K562 (cell line): ENCODE results near the gene DNAJC11. TPM values are rescaled to one million over a fixed set of nuclear protein-coding genes. Genes with fewer than 3 reads are reported as not detected.

ENCODE experiments used
- CBFB ChIP-seq: sonication (generic); formaldehyde crosslinking; IDR thresholded peaks from 2 replicates; pipeline ENCODE4 v1.4.0; 2020; ENCODE audit warnings: mild to moderate bottlenecking, missing genetic modification reagents
- E2F3 ChIP-seq: fragments of 250-450 bp; sonication (Bioruptor Pico); IDR thresholded peaks from 2 replicates; pipeline ENCODE4 v1.4.0; 2020; ENCODE audit warnings: mild to moderate bottlenecking
- HDAC1 ChIP-seq, 2 experiments: fragments of 450-650 bp; IDR thresholded peaks; 2 replicates each; pipeline ENCODE4 v1.6.1; 2016 to 2017; ENCODE audit warnings: inconsistent platforms in 1 of 2, mild to moderate bottlenecking in 1 of 2, moderate library complexity in 1 of 2
- MCM7 ChIP-seq, 2 experiments: fragments of 450-650 bp; IDR thresholded peaks; 2 replicates each; pipeline ENCODE4 v1.6.1; 2016 to 2018
- PPARD ChIP-seq: fragments of 250-450 bp; sonication (Bioruptor Pico); IDR thresholded peaks from 2 replicates; pipeline ENCODE4 v1.8.0; 2022; ENCODE audit warnings: inconsistent platforms, mild to moderate bottlenecking, moderate library complexity
- PYGO2 ChIP-seq: fragments of 450-650 bp; IDR thresholded peaks from 2 replicates; pipeline ENCODE4 v1.6.1; 2016; ENCODE audit warnings: mild to moderate bottlenecking, missing genetic modification characterization, moderate library complexity, missing compliant biosample characterization
- RBM15 ChIP-seq: fragments of 200-400 bp; formaldehyde crosslinking; IDR thresholded peaks from 2 replicates; pipeline ENCODE4 v1.6.1; 2018; ENCODE audit warnings: mild to moderate bottlenecking, low read length, moderate library complexity; ENCODE audit not compliant: insufficient read depth
- RERE ChIP-seq: sonication (generic); formaldehyde crosslinking; IDR thresholded peaks from 2 replicates; pipeline ENCODE4 v1.8.0; 2023; ENCODE audit warnings: missing genetic modification reagents, mild to moderate bottlenecking, borderline replicate concordance
- SLC30A9 ChIP-seq: fragments of 250-450 bp; sonication (Bioruptor Pico); IDR thresholded peaks from 2 replicates; pipeline ENCODE4 v1.8.0; 2022; ENCODE audit warnings: mild to moderate bottlenecking, moderate library complexity
- SPI1 ChIP-seq: IDR thresholded peaks from 2 replicates; pipeline ENCODE4 v1.6.1; 2011; ENCODE audit warnings: low read depth, low read length, control low read depth, borderline replicate concordance
- SREBF1 ChIP-seq: fragments of 150-350 bp; IDR thresholded peaks from 2 replicates; pipeline ENCODE4 v1.6.1; 2014; ENCODE audit warnings: antibody characterized with exemption, low read depth, low read length, borderline replicate concordance
- SRSF7 ChIP-seq: fragments of 200-400 bp; formaldehyde crosslinking; optimal IDR thresholded peaks from 2 replicates; pipeline ENCODE3; 2017; ENCODE audit warnings: mild to moderate bottlenecking, low read depth, low read length
- SUPT5H ChIP-seq: fragments of 450-650 bp; IDR thresholded peaks from 2 replicates; pipeline ENCODE4 v1.6.1; 2016
- TRIM28 ChIP-seq: fragments of 450-650 bp; IDR thresholded peaks from 2 replicates; pipeline ENCODE4 v1.6.1; 2017
- USF1 ChIP-seq: sonication (generic); formaldehyde crosslinking; IDR thresholded peaks from 2 replicates; pipeline ENCODE4 v1.9.0; 2022; ENCODE audit warnings: mild to moderate bottlenecking, missing genetic modification reagents
- XRCC3 ChIP-seq: fragments of 450-650 bp; IDR thresholded peaks from 2 replicates; pipeline ENCODE4 v1.6.1; 2017; ENCODE audit warnings: mild to moderate bottlenecking, moderate library complexity
- ZNF3 ChIP-seq: fragments of 250-450 bp; sonication (Bioruptor Pico); IDR thresholded peaks from 2 replicates; pipeline ENCODE4 v1.5.0; 2021; ENCODE audit warnings: mild to moderate bottlenecking, moderate library complexity
- ZNF57 ChIP-seq: fragments of 450-650 bp; formaldehyde crosslinking; IDR thresholded peaks from 2 replicates; pipeline ENCODE4 v1.4.0; 2020; ENCODE audit warnings: mild to moderate bottlenecking, moderate library complexity
- ZNF644 ChIP-seq: fragments of 200-800 bp; sonication (Bioruptor generic); IDR thresholded peaks from 2 replicates; pipeline ENCODE4 v1.6.1; 2016; ENCODE audit warnings: low read depth, missing genetic modification characterization, missing compliant biosample characterization
- polyA plus RNA-seq, 8 experiments: library from polyadenylated mRNA; depleted of rRNA in 4 of 8; stranded (reverse) in 5 of 8; unstranded in 3 of 8; fragments of >200 nt; fragmentation: Nextera tagmentation in 2 of 8; fragmentation: Illumina TruSeq in 1 of 8; extraction: Ambion mirVana in 2 of 8; extraction: Trizol in 1 of 8; gene quantifications; 2 replicates each; pipeline versions ENCODE4 v1.2.1 to v1.2.3, GENCODE V29; 2011 to 2014; ENCODE audit warnings: inconsistent platforms in 1 of 8, missing spikeins in 1 of 8
- total RNA-seq, 7 experiments: library from RNA; depleted of rRNA in 6 of 7; stranded (reverse); fragments of >200 nt in 6 of 7; fragmentation: Illumina TruSeq in 2 of 7; extraction: Trizol in 2 of 7; gene quantifications; 2 replicates each; pipeline versions ENCODE4 v1.2.1 to v1.2.3, GENCODE V29; 2011 to 2021; ENCODE audit warnings: low replicate concordance in 1 of 7
- TF ChIP-seq, protein P1 (sequence below): fragments of 450-650 bp; formaldehyde crosslinking; IDR thresholded peaks from 2 replicates; pipeline ENCODE4 v1.4.0; 2020; ENCODE audit warnings: mild to moderate bottlenecking
- TF ChIP-seq, protein P2 (sequence below): fragments of 250-450 bp; sonication (Bioruptor Pico); IDR thresholded peaks from 2 replicates; pipeline ENCODE4 v1.5.0; 2021
- TF ChIP-seq, protein P3 (sequence below): sonication (generic); formaldehyde crosslinking; IDR thresholded peaks from 2 replicates; pipeline ENCODE4 v1.9.0; 2022; ENCODE audit warnings: mild to moderate bottlenecking, missing genetic modification reagents

Gene DNAJC11
- total and polyA plus RNA-seq, 9 of the 15 experiments (the other 6 are each of a cell fraction or from before 2014, with no cell fraction given): 14.1 to 123 (median 76.6) TPM

- TF ChIP-seq SLC30A9 (CRISPR knock-in tag): no peak
- TF ChIP-seq PYGO2: no peak
- TF ChIP-seq SPI1: no peak
- TF ChIP-seq XRCC3: no peak
- no peak for TF ChIP-seq TRIM28
- TF ChIP-seq, protein P1, sequence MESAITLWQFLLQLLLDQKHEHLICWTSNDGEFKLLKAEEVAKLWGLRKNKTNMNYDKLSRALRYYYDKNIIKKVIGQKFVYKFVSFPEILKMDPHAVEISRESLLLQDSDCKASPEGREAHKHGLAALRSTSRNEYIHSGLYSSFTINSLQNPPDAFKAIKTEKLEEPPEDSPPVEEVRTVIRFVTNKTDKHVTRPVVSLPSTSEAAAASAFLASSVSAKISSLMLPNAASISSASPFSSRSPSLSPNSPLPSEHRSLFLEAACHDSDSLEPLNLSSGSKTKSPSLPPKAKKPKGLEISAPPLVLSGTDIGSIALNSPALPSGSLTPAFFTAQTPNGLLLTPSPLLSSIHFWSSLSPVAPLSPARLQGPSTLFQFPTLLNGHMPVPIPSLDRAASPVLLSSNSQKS (CRISPR knock-in tag): no peak
- TF ChIP-seq SUPT5H: no peak
- TF ChIP-seq, protein P2, sequence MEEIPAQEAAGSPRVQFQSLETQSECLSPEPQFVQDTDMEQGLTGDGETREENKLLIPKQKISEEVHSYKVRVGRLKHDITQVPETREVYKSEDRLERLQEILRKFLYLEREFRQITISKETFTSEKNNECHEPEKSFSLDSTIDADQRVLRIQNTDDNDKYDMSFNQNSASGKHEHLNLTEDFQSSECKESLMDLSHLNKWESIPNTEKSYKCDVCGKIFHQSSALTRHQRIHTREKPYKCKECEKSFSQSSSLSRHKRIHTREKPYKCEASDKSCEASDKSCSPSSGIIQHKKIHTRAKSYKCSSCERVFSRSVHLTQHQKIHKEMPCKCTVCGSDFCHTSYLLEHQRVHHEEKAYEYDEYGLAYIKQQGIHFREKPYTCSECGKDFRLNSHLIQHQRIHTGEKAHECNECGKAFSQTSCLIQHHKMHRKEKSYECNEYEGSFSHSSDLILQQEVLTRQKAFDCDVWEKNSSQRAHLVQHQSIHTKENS (CRISPR knock-in tag): no peak
- TF ChIP-seq MCM7 (IDR thresholded peaks at IDR 0.05): no peak
- TF ChIP-seq USF1 (CRISPR knock-in tag): no peak
- no peak for TF ChIP-seq CBFB (CRISPR knock-in tag)
- TF ChIP-seq ZNF57 (CRISPR knock-in tag): no peak
- no peak for TF ChIP-seq ZNF644
- no peak for TF ChIP-seq SREBF1
- TF ChIP-seq PPARD (CRISPR knock-in tag): no peak
- no peak for TF ChIP-seq SRSF7
- TF ChIP-seq ZNF3 (CRISPR knock-in tag): no peak
- TF ChIP-seq RBM15: no peak
- TF ChIP-seq, protein P3, sequence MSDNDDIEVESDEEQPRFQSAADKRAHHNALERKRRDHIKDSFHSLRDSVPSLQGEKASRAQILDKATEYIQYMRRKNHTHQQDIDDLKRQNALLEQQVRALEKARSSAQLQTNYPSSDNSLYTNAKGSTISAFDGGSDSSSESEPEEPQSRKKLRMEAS (CRISPR knock-in tag): peak; percentile 70
- no peak for TF ChIP-seq E2F3 (CRISPR knock-in tag)
- no peak for TF ChIP-seq HDAC1 (IDR thresholded peaks at IDR 0.05)
- no peak for TF ChIP-seq RERE (CRISPR knock-in tag)
Observed at GRCh38 chr1:6585081-6585722, 116.4 kb downstream of the DNAJC11 start (continued).
